NCI-H1436 (cell line): Measurements from ENCODE around the gene C16orf90.
"Not testable (repeated sequence)": the region's sequence is repeated elsewhere in the genome, so short reads cannot be mapped to it uniquely, and the experiment has no call there.

Source experiments
- DNase-seq: peaks from one replicate; lab custom pipeline; 2025; lab: John Stamatoyannopoulos, UW

Gene C16orf90

DNA sequence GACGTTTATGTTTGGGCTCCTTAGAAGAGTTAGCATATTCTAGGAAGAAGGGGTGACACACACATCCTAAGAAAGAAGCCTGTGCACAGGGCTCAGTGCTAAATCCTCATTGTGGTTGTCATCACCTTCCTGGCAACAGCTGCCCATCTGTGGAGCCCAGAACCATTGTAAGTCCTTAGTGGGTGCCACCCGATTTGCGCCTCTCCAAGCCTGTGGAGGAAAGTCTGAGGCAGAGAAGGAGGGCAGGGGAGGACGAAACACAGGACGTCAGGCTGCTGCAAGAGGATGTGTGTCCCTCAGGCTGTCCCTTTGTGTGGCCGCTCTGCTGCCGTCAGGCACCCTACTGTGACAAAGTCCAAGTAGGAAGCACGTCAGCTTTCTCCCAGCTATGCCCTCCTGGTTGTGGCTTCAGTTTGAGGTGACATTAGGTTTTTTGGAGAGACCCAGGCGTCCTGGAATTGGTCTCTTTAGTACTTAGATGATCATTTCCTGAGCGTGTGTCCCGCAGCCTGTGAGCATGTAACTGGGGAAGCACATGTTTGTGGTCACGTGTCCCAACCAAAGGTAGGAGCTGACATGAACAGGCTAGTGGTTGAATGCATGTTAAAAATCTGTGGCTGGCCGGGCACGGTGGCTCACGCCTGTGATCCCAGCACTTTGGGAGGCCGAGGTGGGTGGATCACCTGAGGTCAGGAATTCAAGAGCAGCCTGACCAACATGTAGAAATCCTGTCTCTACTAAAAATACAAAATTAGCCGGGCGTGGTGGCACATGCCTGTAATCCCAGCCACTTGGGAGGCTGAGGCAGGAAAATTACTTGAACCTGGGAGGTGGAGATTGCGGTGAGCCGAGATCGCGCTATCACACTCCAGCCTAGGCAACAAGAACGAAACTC, 16.2 kb upstream of the C16orf90 start:
- no peak for DNase-seq

DNA sequence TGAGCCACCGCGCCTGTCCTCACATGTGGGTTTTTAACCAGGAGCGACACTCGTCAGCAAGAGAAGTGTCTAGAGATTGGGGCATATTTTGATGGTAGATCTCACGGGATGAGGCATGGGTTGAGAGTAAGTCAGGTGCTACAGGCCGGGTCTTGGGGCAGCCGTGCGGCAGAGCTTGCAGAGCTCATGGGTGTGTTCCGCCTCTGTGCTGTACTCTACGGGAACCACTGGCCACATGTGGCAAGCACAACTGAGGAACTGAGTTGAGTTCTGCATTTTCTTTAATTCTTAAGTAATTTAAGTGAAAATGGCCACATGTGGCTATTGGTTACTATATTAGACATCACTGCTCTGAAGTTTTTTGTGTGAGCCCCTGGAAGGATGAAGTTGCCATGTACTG, 15.1 kb upstream of the C16orf90 start:
- no peak for DNase-seq

- DNase-seq, result no peak
These were observed 14.2 kb upstream of the C16orf90 start for GRCh38 chr16:3509470-3509928.

GRCh38 chr16:3508736-3509135, 13.4 kb upstream of the C16orf90 start:
- no peak for DNase-seq

- DNase-seq, result no peak
These were observed 8.2 kb upstream of the C16orf90 start for GRCh38 chr16:3503523-3503922.

DNA sequence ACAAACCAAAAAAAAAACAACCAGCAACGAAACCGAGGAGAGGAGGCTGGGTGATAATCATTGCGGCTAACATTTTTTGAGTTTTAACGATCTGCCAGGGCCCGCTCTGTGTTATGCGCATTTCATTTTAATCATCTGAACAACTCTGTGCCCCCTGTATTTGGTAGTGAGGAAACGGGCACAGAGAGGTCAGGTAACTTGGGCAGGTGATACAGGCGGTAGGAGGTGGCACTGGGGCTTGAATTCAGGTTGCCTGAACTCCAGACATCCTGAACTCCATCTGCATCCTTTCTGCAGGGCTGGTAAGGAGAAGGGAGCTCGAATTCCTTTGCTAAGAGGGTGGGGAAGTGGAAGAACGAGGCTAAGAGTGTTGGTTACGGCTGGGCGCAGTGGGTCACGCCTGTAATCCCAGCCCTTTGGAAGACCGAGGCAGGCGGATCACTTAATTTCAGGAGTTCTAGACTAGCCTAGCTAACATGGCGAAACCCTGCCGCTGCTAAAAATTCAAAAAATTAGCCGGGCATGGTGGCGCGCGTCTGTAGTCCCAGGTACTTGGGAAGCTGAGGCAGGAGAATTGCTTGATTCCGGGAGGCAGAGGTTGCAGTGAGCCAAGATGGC, 6.6 kb upstream of the C16orf90 start:
- DNase-seq, result no peak

GRCh38 chr16:3501412-3501761, 6.1 kb upstream of the C16orf90 start:
- not testable (repeated sequence) for DNase-seq

DNA sequence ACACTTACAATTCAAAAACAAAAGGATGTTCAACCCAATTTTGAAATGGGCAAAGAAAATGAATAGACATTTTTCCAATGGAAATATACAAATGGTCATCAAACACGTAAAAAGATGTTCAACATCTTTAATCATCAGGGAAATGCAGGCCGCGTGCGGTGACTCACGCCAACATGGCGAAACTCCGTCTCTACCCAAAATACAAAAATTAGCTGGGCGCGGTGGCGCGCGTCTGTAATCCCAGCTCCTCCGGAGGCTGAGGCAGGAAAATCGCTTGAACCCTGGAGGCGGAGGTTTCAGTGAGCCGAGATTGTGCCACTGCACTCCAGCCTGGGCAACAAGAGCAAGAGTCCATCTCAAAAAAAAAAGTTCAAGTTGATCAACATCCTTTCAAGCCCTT, 3.7 kb upstream of the C16orf90 start:
- DNase-seq, result no peak

DNA sequence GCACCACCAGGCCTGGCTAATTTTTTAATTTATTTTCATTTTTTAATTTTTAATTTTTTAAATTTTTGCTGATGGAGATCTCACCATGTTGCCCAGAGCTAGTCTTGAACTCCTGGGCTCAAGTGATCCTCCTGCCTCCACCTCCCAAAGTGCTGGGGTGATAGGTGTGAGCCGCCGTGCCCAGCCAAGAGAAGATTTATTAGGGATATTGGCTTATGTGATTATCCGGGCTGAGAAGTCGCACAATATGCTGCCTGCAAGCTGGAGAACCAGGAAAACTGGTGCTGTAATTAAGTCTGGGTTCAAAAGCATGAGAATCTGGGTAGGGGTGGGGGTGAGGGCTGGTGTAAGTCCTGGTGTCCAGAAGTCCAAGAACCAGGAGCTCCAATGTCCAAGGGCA, 2.5 kb upstream of the C16orf90 start:
- DNase-seq, result no peak

- DNase-seq, result no peak
These were observed 1.1 kb upstream of the C16orf90 start for GRCh38 chr16:3496386-3496785.

- no peak for DNase-seq
These were observed 809 bp downstream of the C16orf90 start for GRCh38 chr16:3494386-3494973.

GRCh38 chr16:3492356-3492755, 2.9 kb downstream of the C16orf90 start:
- no peak for DNase-seq

- DNase-seq, result peak; percentile 54
These were observed 4.2 kb downstream of the C16orf90 start for GRCh38 chr16:3490911-3491629.

- DNase-seq, result no peak
These were observed 6.5 kb downstream of the C16orf90 start for GRCh38 chr16:3488801-3489200.

- DNase-seq, result no peak
These were observed 7.5 kb downstream of the C16orf90 start for GRCh38 chr16:3487521-3488410.

DNA sequence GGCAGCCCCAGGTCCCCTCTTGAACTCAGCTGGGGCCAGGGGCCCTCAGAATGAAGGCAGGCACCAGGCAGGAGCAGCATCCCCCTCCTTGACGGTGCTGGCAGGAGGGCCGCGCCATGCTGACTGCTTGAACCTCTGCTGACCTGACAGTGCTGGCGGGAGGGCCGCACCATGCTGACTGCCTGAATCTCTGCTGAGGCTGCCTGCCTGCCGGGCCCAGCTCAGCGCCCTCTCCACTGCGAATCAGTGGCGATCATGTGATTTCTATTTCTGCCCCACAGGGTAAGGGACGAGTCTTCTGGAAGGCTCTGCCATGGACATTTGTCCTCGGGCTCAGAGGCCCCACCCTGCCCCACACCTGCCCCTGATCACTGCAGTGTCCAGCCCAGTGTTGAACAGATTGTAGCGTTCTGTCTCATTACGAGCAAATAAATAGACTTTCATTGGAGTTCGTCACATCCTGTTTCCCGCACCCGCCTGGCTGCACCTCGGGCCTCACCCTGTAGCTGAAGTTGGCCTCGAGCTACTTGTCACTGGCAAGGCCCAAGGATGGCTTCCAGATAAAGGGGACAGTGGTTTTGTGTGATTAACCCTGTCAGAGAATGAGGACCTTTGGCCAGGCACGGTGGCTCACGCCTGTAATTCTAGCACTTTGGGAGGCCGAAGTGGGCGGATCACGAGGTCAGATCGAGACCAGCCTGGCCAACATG, 8.6 kb downstream of the C16orf90 start:
- DNase-seq, result no peak

DNA sequence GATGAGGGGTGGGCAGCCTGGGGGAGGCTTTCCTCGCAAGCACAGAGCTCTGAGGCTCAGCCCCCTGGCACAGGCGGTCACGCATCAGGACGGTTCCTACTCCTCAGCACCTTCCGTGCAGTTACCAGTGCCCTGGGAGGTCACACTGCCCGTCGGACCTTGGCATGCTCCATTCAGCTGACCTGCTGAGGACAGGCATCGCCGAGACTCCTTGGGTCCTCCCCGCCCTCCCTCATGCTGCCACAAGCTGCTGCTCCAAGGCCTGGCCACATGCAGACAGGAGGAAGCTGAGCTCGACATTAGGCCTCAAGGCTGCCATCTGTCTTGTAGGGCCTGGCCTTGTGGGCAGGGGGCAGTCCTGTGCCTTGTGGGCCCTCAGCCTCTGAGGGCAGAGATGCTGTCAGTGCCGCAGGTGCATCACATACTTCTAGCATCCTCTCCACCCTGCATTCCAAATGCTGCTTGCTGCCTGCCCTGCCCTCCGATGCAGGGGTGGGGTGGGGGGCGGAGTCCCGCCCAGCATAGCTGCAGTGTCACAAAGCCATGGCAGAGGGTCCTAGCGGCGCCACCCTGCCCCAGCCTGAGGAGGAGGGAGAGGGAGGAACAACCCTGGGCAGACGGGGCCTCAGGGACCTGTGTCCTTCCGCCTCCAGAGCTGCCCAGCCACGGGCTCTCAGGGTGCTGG, 9.3 kb downstream of the C16orf90 start:
- no peak for DNase-seq

- DNase-seq, result no peak
These were observed 10.1 kb downstream of the C16orf90 start for GRCh38 chr16:3485097-3485745.

GRCh38 chr16:3484318-3485096, 10.8 kb downstream of the C16orf90 start:
- no peak for DNase-seq
